ENCODE data around the gene CPED1.

Gene CPED1

GRCh38 chr7:121083138-121083789 is 94.8 kb downstream of the CPED1 start:
- no peak overlapping the region for H3K4me3 ChIP-seq (replicated peaks; ENCODE audit: low read depth, low read length)
- TF ChIP-seq CTCF (IDR thresholded peaks at IDR 0.05; ENCODE audit: low read length, missing control alignments), result no peak
- peak; percentile 71 for DNase-seq (ENCODE audit: low read depth)

GRCh38 chr7:121083790-121084251 is 95.3 kb downstream of the CPED1 start:
- TF ChIP-seq CTCF (IDR thresholded peaks at IDR 0.05; ENCODE audit: low read length, missing control alignments), result no peak
- no peak overlapping the region for H3K4me3 ChIP-seq (replicated peaks; ENCODE audit: low read depth, low read length)
- peak; percentile 33 for DNase-seq (ENCODE audit: low read depth)

- no peak for TF ChIP-seq CTCF (IDR thresholded peaks at IDR 0.05; ENCODE audit: low read length, missing control alignments)
- no peak overlapping the region for H3K4me3 ChIP-seq (replicated peaks; ENCODE audit: low read depth, low read length)
- DNase-seq (ENCODE audit: low read depth), result peak; percentile 28
Observed at GRCh38 chr7:121084256-121084655, 95.7 kb downstream of the CPED1 start.

- peak; percentile 96 for DNase-seq (ENCODE audit: low read depth)
- TF ChIP-seq CTCF (IDR thresholded peaks at IDR 0.05; ENCODE audit: low read length, missing control alignments), result no peak
- no peak overlapping the region for H3K4me3 ChIP-seq (replicated peaks; ENCODE audit: low read depth, low read length)
Observed at GRCh38 chr7:121084748-121085336, 96.3 kb downstream of the CPED1 start.

- H3K4me3 ChIP-seq (replicated peaks; ENCODE audit: low read depth, low read length), result no peak overlapping the region
- DNase-seq (ENCODE audit: low read depth), result peak; percentile 59
- TF ChIP-seq CTCF (IDR thresholded peaks at IDR 0.05; ENCODE audit: low read length, missing control alignments), result no peak
Observed at GRCh38 chr7:121085922-121086321, 97.4 kb downstream of the CPED1 start.

- H3K4me3 ChIP-seq (replicated peaks; ENCODE audit: low read depth, low read length), result no peak overlapping the region
- no peak for DNase-seq (ENCODE audit: low read depth)
- no peak for TF ChIP-seq CTCF (IDR thresholded peaks at IDR 0.05; ENCODE audit: low read length, missing control alignments)
Observed at GRCh38 chr7:121088870-121089269, 100.4 kb downstream of the CPED1 start.

GRCh38 chr7:121094829-121095228 is 106.3 kb downstream of the CPED1 start:
- no peak for TF ChIP-seq CTCF (IDR thresholded peaks at IDR 0.05; ENCODE audit: low read length, missing control alignments)
- no peak for DNase-seq (ENCODE audit: low read depth)

More at GRCh38 chr7:121094829-121095228, 106.3 kb downstream of the CPED1 start:
- H3K4me3 ChIP-seq (replicated peaks; ENCODE audit: low read depth, low read length), result no peak overlapping the region

Data from fibroblast of pulmonary artery (primary cell).